Body of pancreas (tissue), 4 donors: ENCODE results near the gene MAX.

ENCODE experiments used
- POLR2A ChIP-seq, 3 donors: fragments of 450-650 bp; IDR thresholded peaks; one replicate each; pipeline ENCODE4 v1.6.1; 2016; ENCODE audit warnings: antibody characterized with exemption in 3 of 3, mild to moderate bottlenecking in 2 of 3
- TF ChIP-seq, protein P1 (sequence below), 7 experiments: fragments of 450-650 bp in 4 of 7; fragments of 200-600 bp in 3 of 7; sonication (generic) in 3 of 7; IDR thresholded peaks; one replicate each; pipeline ENCODE4 v1.5.1; 2016 to 2019; ENCODE audit warnings: antibody characterized with exemption in 7 of 7

- TF ChIP-seq, protein P1, sequence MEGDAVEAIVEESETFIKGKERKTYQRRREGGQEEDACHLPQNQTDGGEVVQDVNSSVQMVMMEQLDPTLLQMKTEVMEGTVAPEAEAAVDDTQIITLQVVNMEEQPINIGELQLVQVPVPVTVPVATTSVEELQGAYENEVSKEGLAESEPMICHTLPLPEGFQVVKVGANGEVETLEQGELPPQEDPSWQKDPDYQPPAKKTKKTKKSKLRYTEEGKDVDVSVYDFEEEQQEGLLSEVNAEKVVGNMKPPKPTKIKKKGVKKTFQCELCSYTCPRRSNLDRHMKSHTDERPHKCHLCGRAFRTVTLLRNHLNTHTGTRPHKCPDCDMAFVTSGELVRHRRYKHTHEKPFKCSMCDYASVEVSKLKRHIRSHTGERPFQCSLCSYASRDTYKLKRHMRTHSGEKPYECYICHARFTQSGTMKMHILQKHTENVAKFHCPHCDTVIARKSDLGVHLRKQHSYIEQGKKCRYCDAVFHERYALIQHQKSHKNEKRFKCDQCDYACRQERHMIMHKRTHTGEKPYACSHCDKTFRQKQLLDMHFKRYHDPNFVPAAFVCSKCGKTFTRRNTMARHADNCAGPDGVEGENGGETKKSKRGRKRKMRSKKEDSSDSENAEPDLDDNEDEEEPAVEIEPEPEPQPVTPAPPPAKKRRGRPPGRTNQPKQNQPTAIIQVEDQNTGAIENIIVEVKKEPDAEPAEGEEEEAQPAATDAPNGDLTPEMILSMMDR (IDR thresholded peaks at IDR 0.05) = no peak
- TF ChIP-seq POLR2A (IDR thresholded peaks at IDR 0.05) = no peak
These were observed 70.0 kb downstream of the MAX start for GRCh38 chr14:65032319-65032718.
